Kidney (tissue), 14 donors: ENCODE results near the gene ASS1. TPM values are rescaled to one million over a fixed set of nuclear protein-coding genes. Genes with fewer than 3 reads are reported as not detected.

Experiments used
- DNase-seq, 5 donors: peaks; one replicate each; pipeline ENCODE4 v3.0.0-alpha.2; 2013 to 2020
- FAIRE-seq: peaks from 2 replicates; lab custom pipeline; 2012; peaks lifted over from hg19 to GRCh38; lab: Jason Lieb, UNC
- H3K27ac ChIP-seq, 2 donors: one replicate each; pipeline ENCODE4 v1.7.0; 2013; ENCODE audit warnings: low read depth in 2 of 2, low read length in 2 of 2, inconsistent platforms in 1 of 2
- H3K27me3 ChIP-seq: one replicate; pipeline ENCODE4 v1.7.1; 2013; ENCODE audit warnings: low read length, inconsistent platforms; ENCODE audit not compliant: control insufficient read depth, insufficient read depth
- H3K36me3 ChIP-seq, 3 donors: one replicate each; pipeline versions ENCODE4 v1.7.0 to v1.7.1; 2013; ENCODE audit warnings: low read length in 3 of 3, control low read depth in 1 of 3, inconsistent platforms in 1 of 3; ENCODE audit not compliant: insufficient read depth in 3 of 3, control insufficient read depth in 2 of 3
- H3K4me1 ChIP-seq, 3 donors: one replicate each; pipeline versions ENCODE4 v1.7.0 to v1.7.1; 2013; ENCODE audit warnings: low read length in 3 of 3, inconsistent platforms in 1 of 3, low read depth in 1 of 3; ENCODE audit not compliant: control insufficient read depth in 2 of 3, insufficient read depth in 2 of 3
- H3K4me3 ChIP-seq, 3 donors: one replicate each; pipeline versions ENCODE4 v1.7.0 to v1.8.1; 2013; ENCODE audit warnings: low read length in 3 of 3, control low read depth in 1 of 3, inconsistent platforms in 1 of 3
- H3K9ac ChIP-seq, 3 donors: one replicate each; pipeline versions ENCODE4 v1.7.0 to v1.7.1; 2013; ENCODE audit warnings: low read length in 3 of 3, control low read depth in 1 of 3, inconsistent platforms in 1 of 3
- H3K9me3 ChIP-seq, 3 donors: one replicate each; pipeline versions ENCODE4 v1.7.0 to v1.7.1; 2013; ENCODE audit warnings: low read length in 3 of 3, control low read depth in 1 of 3, inconsistent platforms in 1 of 3; ENCODE audit not compliant: control insufficient read depth in 2 of 3, insufficient read depth in 1 of 3
- CTCF ChIP-seq: IDR thresholded peaks from 3 replicates; pipeline ENCODE4 v1.5.1; 2012; ENCODE audit warnings: mild to moderate bottlenecking, moderate library complexity, borderline replicate concordance; ENCODE audit not compliant: insufficient read depth; ENCODE audit errors: extremely low read depth
- intact Hi-C: fragments of 100-400 bp; cut with DNase I; formaldehyde crosslinking; loops from one replicate; pipeline ENCODE4 v1.11.1; 2022
- polyA plus RNA-seq: library from polyadenylated mRNA; stranded (reverse); fragments of 350-450 nt; fragmentation: Illumina TruSeq; extraction: RNeasy Lipid Tissue Mini Kit (QIAGEN cat#74804); gene quantifications from one replicate; pipeline ENCODE4 v1.2.3, GENCODE V29; 2014; ENCODE audit warnings: low read depth, low replicate concordance; ENCODE audit not compliant: insufficient read depth
- total RNA-seq: library from RNA; stranded (reverse); fragmentation: NEBNext Ultra II Directional; extraction: Animal tissue kit (Norgen Biotek cat#: 25700); gene quantifications from one replicate; pipeline ENCODE4 v1.2.1, GENCODE V29; 2021
- donor health status: control.
- donor health status: control.
- donor health status: control.
- donor health status: control.
- donor health status: control.
- donor health status: DM: yes; HTN: yes; CAD: no.
- donor health status: Normal renal cell carcinoma (clear cell type).

ASS1 gene
- total and polyA plus RNA-seq, 2 donors from 2014 or later = 124 to 1,185 TPM

GRCh38 chr9:130428086-130428665 is 16.6 kb upstream of the ASS1 start:
- Histone ChIP-seq H3K36me3 (no peaks in the 10 kb centered on the region), H3K4me3 (no peak overlapping the region), H3K9ac (no peak overlapping the region), H3K9me3 (no peaks in the 10 kb centered on the region), H3K27me3 (no peaks in the 10 kb centered on the region), H3K27ac (no peak overlapping the region), H3K4me1 (peaks cover 0 to 5% (median 0%) of the 10 kb centered on the region in 3 donors)
- intact Hi-C loops = no loop called here
- DNase-seq (peak in 2 of 5 donors; percentile 38 to 50), FAIRE-seq (no peak)
- TF ChIP-seq CTCF = no peak

GRCh38 chr9:130429381-130429780 is 15.4 kb upstream of the ASS1 start:
- Histone ChIP-seq H3K27ac (no peak overlapping the region), H3K4me3 (no peak overlapping the region), H3K4me1 (peaks cover 0 to 10% (median 0%) of the 10 kb centered on the region in 3 donors), H3K9ac (no peak overlapping the region), H3K27me3 (no peaks in the 10 kb centered on the region), H3K36me3 (no peaks in the 10 kb centered on the region), H3K9me3 (no peaks in the 10 kb centered on the region)
- FAIRE-seq (no peak), DNase-seq (peak in 3 of 5 donors; percentile 32 to 66 (median 43))
- TF ChIP-seq CTCF = no peak
- intact Hi-C loops = no loop called here

GRCh38 chr9:130429831-130430230 is 14.9 kb upstream of the ASS1 start:
- Histone ChIP-seq H3K9me3 (no peaks in the 10 kb centered on the region), H3K4me1 (peaks cover 0 to 10% (median 0%) of the 10 kb centered on the region in 3 donors), H3K4me3 (no peak overlapping the region), H3K27ac (no peak overlapping the region), H3K9ac (no peak overlapping the region), H3K36me3 (no peaks in the 10 kb centered on the region), H3K27me3 (no peaks in the 10 kb centered on the region)
- FAIRE-seq (no peak), DNase-seq (no peak)
- TF ChIP-seq CTCF = no peak
- intact Hi-C loops = no loop called here

- TF ChIP-seq CTCF = no peak
- intact Hi-C loops = no loop called here
- H3K4me3 ChIP-seq = no peak overlapping the region
- peaks cover 0 to 10% (median 0%) of the 10 kb centered on the region in 3 donors for H3K4me1 ChIP-seq
- no peak for FAIRE-seq
- no peak overlapping the region for H3K27ac ChIP-seq
- H3K9me3 ChIP-seq = no peaks in the 10 kb centered on the region
- DNase-seq = no peak
- no peak overlapping the region for H3K9ac ChIP-seq
- no peaks in the 10 kb centered on the region for H3K36me3 ChIP-seq
- H3K27me3 ChIP-seq = no peaks in the 10 kb centered on the region
Measured at GRCh38 chr9:130430232-130430631, 14.5 kb upstream of the ASS1 start.
